HK-2 (cell line): ENCODE results near the gene TCFL5.

ENCODE experiments used
- DNase-seq: peaks from one replicate; pipeline ENCODE4 v3.0.0-alpha.2; 2018; ENCODE audit not compliant: unreplicated experiment

TCFL5 gene

DNA sequence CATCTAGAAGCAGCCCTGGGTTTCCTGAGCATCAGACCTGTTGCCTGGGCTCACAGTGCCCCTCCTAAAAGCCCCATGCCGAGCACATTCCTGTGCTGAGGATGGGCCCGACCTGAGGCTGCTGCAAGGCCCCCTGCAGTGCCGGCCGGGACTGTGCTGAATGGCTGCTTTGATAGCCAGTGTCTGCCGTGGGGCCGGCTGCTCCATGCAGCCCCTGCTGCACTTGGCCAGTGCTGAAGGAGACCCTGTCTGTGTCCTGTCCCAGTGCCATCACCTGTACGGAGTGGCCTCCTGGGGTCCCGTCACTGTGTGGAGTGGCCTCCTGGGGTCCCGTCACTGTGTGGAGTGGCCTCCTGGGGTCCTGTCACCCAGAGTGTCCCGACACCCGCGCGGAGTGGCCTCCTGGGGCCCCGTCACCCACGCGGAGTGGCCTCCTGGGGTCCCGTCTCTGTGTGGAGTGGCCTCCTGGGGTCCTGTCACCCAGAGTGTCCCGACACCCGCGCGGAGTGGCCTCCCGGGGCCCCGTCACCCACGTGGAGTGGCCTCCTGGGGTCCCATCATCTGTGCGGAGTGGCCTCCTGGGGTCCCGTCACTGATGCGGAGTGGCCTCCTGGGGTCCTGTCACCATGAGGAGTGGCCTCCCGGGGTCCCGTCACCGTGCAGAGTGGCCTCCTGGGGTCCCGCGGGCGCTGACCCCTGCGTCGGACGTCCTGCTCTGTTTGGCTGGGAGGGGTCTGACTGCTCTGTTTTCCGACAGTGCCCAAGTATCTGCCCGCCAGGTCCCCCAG is 37.7 kb downstream of the TCFL5 start:
- no peak for DNase-seq

DNA sequence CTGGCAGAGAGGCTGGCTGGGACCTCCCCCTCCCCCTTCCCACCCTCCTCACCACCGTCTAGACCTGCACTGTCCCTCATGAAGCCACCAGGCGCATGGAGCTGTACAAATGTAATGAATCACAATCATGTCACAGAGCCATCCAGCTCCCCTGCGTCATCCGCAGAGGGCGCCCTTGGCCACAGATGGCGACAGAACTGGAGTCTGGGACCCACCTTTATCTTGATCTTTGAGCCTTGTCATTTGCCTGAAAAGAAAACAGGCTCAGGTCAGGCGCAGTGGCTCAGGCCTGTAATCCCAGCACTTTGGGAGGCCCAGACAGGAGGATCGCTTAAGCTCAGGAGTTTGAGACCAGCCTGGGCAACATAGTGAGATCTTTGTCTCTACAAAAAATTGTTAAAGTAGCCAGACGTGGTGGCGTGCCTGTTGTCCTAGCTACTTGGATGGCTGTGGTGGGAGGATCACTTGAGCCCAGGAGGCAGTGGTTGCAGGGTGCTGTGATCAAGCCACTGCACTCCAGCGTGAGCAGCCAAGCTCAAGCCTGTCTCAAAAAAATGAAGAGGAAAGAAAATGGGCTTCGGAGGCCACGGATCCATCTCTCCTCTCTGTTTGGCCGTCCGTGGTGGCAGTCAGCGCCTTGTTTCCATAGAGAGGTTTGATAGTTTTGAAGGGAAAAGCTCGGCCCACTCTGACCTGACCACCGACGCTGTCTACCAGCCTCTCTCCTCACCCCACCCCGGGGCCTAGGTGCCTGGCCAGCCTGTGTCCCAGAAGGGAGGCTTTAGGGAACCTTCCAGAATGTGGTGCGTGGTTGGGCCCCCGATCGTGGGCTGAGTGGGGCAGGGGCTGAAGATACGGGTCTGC is 38.6 kb downstream of the TCFL5 start:
- peak; percentile 78 for DNase-seq

DNA sequence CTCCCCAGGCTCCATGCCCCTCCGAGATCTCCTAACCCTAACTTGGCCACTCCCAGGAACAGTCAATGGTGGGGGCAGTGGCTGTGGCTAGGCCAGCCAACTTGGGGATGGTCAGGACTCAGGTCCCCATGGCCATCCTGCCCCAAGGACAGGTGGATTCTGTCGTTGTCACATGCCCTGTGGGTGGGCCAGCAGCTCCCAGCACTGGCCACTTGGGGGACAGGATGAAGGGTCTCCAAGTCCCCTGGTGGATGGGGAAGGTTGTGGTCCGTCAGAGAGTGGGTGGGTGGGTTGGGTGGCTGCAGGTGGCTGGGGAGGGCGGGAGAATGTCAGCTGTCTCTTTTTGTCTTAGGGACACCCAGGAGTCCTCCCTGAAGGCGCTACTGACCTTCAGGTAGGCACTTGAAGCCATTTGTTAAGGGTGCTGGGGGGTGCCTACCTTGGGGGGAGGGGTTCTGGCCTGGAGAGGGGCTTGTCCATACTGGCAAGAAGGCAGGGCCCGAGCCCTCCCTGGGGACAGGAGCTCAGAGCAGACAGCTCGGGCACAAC is 39.3 kb downstream of the TCFL5 start:
- no peak for DNase-seq

DNA sequence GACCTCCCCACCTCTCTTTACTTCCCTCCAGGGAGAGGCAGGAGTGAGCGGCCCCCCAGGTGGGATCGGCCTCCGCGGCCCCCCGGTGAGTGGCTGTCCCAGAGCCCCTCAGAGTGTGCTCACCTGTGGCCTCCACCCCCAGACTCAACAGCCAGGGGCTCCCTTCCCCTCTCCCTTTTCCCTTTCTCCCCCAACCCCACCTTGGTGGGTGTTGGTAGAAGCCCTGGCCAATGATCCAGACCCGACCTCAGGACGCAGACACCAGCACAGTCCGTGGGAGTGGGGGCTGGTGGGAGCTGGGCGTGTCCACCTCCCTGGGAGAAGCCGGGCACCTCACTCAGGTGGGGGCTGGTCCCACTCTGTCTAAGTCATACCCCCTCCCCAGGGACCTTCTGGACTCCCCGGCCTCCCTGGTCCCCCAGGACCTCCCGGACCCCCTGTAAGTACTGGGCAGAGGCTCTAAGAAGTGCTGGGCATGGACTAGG is 39.9 kb downstream of the TCFL5 start:
- DNase-seq: no peak

DNA sequence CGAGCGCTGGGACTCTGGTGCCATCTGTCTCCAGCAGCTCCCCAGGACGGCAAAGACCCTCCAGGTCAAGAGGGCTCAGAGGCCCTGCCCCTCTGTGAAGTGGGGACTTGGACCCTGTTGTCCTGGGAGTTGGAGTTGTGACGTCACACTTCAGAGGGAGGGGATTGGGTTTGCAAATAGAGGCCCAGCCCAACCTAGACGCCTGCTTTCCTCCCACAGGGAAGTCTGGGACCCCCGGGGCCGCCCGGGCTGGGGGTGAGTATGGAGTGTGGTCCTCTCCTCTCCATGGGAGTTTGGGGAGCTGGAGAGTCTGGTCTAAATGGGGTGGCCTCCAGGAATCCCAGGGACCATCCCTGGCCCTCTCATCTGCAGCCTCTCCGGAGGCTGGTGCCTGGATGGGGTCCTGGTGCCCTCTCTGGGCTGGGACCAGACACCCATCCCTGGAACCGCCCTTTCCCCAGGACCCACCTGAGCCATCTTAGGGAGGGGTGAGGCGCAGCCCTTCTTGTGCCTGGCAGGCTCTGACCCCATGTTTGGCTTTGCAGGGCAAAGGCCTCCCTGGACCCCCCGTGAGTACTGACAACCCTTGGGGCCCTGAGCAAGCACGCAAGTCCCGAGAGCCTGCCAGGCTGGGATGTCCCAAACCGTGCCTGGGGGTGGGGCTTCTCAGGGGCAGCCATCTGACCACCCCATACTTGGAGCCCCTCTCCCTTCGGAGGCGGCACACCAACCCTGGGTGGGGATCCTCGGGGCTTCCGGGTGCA is 40.5 kb downstream of the TCFL5 start:
- no peak for DNase-seq

DNA sequence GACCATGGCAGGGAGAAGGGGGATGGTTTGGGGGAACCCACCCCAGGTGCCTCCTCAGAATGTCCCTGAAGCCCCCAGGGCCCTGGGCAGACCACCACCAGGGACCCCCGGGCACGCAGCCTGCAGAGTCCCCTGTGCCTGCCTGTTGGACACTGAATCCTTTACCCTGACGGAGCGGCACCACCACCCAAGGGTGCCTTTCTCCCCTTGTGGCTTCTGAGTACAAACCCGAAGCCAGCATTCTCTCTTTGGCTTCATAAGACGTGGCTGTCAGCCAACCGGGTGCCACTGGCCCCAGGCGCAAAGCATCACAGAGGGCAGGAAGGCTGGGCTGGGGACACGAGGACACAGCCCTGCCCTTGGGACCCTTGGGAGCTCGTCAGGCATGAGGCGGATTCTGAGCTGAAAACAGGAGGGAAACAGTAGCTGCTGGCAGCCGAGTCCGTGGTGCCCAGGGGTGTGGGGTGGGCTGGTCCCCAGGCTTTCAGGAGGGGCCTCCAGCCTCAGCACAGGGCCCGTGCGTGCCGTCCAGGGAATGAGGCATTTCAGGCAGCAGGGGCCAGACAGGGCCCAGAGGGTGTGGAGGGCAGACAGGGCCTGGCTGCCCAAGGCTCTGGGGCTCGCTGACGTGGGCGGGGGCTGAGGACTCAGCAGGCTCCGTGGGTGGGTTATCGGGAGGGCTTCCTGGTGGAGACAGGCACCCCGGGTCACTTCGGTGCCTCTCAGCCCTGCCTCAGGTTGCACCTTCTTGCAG is 41.2 kb downstream of the TCFL5 start:
- DNase-seq: no peak

DNA sequence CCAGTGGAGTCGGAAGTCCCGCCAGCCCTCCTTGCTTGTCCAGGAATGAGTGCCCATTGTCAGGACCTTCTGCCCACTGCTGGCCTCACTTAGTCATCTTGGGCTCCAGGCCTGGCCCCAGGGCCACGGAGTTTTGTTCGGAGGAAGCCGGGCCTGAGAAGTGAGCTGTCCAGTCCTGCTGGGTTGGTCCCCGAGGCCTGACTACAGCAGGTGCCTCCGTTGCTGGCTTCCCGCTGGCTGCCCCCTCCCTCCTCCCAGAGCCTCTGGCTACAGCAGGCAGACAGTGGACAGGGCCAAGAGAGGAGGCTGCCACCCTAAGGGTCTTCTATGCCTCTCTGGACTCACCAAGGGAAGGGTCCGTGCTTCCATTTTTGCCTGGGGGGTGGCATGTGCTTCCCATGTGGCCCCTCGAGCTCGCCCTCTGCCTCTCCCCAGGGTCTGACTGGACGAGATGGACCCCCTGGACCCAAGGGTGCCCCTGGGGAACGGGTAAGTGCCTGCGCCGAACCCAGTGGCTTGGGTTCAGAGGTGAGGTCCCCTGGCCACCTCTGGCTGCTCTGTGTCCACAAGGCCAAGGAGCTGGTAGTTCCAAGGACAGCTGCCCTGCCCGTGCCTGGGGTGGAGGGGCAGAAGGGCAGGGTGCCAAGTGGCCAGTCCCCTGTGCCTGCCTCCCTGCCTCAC is 42.0 kb downstream of the TCFL5 start:
- DNase-seq: peak; percentile 58

DNA sequence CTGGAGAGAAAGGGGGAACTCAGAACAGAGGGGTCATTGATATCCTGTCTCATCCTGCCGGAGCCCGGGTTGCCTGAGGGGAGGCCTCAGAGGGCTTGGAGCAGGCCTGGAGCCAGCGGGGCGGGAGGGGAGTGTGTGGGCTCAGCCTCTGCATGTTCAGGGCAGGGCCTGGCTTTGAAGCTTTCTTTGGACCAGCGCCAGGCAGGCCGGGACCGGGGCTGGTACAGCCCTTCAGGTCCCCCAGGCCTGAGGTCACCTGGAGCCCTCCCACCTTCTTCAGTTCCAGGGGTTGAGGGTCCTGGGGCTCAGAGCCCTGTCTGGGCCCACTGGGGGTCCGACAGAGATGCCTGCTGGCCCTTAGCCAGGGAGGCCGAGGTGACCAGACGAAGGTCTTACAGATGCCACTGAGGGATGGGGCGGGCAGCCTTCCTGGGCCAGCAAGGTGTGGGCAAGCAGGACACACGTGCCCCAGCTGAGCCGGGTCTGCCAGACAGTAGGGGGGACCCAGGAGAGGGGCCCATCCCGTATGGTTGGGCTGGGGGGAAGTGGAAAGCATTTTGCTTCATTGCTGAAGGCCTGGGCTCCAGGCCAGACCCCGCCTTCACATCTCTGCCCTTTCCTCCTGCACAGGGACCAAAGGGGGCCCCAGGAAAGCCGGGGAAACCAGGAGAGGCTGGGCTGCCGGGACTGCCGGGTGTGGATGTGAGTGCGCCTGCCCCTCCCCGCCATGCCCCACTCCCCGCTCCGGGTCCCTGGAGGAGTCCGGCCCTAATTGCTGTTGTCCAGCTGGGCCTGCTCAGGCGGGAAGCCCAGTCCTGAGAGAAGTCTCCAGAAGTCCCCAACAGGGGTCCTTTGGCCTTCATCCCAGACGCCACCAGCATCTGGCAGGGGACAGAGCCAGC is 42.8 kb downstream of the TCFL5 start:
- DNase-seq: peak; percentile 65

DNA sequence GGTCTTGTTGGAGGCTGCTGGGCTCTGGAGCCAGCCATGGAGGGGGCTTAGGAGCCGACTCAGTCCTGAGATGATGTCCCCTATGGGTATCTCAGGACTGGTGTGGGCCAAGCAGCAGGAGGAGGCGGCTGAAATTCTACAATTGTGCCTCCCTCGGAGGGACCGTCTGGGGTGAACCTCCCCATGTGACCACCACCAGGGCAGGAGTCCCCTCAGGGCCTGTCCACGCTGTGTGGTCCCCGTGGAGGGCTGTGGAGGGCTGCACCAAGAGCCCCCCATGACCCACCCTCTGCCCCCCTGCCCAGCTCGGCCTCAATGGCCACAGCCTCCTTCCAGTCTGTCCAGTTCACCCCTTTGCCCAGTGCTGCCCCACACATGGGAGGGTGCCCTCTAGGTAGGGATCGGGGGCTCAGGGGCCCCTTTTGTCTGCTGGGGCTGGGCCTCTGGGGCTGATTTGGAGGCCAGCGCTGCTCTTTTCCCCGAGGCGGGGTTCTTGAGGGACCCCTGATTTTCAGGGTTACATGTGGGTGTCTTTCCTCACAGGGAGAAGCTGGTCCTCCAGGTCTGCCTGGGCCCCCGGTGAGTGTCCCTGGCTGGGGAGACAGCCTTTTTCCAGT is 43.5 kb downstream of the TCFL5 start:
- DNase-seq: no peak

DNA sequence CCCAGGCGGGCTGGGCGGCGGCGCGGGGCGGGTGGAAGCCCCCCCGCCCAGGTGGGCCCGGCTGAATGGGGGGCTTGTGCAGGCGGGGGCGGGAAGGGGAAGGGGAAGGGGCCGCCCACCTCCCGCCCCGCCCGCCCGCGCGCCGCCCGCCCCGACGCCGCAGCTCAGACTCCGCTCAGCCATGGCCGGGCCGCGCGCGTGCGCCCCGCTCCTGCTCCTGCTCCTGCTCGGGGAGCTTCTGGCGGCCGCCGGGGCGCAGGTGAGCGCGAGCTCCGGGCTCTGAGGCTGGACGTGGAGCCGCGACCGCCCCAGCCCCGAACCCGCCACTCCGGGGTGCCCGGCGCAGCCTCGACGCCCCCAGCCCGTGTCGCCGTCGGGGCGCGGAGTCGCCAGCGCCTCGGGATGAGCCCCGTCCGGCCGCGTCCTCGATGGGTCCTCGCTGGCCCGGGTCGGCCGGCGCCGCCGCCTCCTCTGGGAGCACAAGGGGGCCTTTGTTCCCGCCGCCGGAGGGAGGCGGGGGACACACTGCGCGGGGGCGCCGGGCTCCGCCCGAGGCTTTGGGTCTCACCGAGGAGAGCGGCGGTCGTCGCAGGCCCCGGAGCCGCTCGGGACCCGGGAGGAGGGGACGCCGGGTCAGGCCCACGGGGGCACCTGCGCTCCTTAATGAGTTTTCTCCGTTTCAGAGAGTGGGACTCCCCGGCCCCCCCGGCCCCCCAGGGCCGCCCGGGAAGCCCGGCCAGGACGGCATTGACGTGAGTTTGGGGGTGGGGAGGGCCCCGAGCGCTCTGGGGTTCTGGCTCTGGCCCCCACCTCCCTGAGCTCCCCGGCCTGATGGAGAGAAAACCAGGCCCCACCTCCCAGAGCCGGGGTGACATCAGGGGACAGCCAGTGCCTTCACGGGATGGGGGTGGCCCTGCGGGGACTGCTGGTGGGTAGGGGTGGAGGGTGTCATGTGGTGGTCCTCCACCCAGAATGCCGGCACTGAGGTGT is 44.4 kb downstream of the TCFL5 start, which contains the start of gene COL9A3:
TSS of gene COL9A3 (plus strand) at position 167 of the 990 bp plus-strand sequence. CDS start at position 182, 15 bp downstream.
- no peak for DNase-seq

DNA sequence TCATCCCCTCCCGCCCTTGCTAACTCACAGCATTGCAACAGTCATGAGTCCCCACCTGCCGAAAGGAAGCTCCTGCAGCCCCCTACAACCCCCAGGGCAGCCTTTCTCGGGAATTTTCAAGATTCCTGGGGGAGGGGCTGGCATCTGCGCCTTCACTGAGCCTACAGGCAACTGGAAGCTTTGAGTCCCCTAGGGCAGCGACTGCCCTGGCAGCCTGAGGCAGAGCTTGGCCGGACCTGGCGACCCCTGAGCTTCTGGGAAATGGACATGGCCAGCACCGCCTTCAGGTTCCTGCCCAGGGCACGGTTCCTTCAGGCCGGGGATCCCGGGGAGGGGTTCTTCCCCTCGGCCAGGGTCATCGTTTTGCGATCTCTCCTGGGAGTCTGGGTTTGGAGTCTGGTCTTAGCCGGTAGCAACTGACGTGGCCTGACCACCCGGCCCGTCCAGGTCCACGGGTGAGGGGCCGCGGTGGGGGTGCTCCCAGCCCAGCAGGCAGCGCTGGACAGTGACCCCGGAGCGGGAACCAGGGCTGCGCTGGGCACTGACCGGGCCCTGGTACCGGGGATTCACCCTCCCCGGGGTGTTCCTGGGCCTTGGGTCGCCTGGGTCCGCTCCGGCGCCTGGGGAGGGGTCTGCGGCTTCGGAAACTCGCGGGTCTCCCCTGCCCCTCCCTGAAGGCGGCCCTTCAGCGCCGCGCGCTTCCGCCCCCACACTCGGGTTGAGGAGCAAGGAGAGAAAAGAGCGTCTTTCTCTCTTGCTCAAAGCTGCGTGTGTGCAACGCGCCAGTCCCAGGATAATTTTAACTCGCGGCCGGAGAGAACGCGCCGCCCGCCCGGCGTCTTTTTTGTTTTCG is 45.4 kb downstream of the TCFL5 start:
- DNase-seq: no peak

DNA sequence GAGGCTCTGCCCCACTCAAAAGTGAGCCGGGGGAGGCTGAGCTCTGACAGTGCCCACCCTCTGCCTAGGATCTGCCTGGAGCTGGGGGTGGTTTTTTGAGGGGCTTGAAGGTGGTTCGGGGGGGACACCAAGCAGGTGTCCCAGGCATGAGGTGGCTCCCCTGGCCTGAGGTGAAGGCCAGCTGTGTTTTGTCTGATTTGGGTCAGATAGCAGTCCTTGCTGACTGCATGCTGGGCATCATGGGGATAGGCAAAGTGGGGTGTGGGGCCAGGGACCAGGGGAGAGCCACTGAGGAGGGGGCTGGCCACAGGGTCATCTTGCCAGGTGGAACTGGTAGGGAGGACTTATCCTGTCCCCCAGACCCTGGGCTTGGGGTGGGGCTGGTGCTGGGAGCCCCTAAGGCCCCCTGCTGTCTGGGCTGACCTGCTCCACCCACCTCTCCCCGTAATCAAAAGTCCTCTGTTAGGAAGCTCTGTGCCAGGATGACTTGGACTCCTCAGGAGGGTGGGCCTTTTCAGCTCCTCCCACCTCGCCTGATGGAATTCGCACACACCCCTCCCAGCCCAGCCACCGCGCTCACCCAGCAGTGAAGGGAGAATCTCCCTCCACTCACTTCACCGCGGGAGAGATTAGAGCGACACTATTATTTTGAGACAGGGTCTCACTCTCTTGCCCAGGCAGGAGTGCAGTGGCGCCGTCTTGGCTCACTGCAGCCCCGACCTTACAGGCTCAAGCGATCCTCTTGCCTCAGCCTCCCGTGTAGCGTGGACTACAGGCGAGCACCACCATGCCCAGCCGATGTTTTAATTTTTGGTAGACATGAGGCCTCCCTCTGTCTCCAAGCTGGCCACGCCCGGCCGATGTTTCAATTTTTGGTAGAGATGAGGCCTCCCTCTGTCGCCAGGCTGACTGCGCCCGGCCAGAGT is 46.3 kb downstream of the TCFL5 start:
- DNase-seq: no peak

DNA sequence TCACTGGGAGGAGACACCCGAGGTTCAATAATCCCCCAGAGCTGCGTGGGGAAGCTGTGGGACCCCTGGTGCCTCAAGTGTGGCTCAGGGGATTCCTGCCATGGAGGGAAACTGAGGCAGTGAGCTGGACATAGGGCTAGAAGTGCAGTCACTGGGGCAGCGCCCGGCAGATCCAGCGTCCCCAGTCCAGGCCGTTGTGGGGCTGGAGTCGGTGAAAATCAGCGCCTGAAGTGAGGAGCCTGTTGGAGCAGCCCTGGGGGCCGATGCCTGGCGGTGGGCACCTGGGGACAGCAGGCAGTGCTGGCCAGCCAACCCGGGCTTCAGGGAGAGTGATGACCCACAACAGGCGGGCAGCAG is 46.9 kb downstream of the TCFL5 start:
- no peak for DNase-seq

DNA sequence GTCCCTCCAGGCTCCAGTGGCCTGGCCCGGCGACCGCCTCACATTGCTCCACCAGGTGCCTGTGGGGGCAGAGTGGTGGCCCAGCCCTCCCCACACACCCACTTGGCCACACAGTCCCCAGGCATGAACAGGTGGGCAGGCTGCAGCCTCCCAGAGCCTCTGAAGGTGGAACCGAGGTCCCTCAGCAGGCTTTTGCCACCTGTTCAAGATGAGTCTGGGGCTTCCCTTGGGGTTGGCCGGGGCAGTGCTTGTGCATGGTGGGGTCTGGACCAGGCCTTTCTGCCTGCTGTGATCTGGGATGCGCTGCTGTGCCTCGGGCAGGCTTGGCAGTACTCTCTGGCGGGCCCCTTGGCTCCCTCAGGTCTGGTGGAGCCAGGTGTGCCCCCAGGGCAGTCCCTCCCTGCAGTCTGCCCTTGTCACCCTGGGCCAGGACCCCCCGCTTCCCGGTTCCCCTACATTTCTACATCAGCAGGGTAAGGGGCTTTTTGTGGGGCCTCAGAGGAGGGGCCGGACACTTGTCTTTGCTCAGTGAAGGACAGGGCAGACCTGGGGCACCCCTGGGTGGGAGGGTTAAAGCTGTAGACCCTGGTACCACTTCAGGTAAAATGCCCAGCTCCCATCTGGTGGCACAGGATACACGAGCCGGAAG is 47.4 kb downstream of the TCFL5 start:
- no peak for DNase-seq

DNA sequence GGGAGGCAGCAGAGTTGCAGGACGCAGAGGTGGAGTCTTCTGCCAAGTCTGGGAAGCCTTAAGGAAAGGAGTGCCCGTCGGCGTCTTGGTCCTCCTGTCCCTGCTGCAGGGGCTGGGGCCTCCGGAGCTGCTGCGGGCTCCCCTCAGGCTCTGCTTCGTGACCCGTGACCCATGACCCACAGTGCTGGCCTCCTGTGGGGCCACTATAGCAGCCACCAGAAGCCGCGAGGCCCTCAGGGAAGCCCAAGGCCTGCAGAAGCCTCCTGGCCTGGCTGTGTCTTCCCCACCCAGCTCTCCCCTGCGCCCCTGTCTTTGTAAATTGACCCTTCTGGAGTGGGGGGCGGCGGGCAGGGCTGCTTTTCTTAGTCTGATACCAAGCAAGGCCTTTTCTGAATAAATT is 48.0 kb downstream of the TCFL5 start:
- no peak for DNase-seq
